ENCODE measurements around the gene GNAQ. TPM values are rescaled to one million over a fixed set of nuclear protein-coding genes. Genes with fewer than 3 reads are reported as not detected.

Gene GNAQ
- total RNA-seq, 1 donor from 2014 or later, result 46.9 TPM

GRCh38 chr9:77907585-77907984 lies 124.0 kb downstream of the GNAQ start:
- no peaks in the 10 kb centered on the region for H3K27me3 Mint-ChIP-seq (ENCODE audit: low read depth)
- peaks cover 3% of the 10 kb centered on the region for H3K36me3 Mint-ChIP-seq
- peaks cover 4% of the 10 kb centered on the region for H3K4me1 Mint-ChIP-seq
- no peak for DNase-seq (ENCODE audit: low spot score in 2 of 2, unreplicated experiment in 2 of 2)
- TF ChIP-seq CTCF (IDR thresholded peaks at IDR 0.05; ENCODE audit: unreplicated experiment), result no peak
- H3K27ac Mint-ChIP-seq, result no peak overlapping the region
- H3K4me3 Mint-ChIP-seq, result no peak overlapping the region
- H3K9me3 Mint-ChIP-seq, result peaks cover 4% of the 10 kb centered on the region

GRCh38 chr9:77906991-77907390 lies 124.6 kb downstream of the GNAQ start:
- no peaks in the 10 kb centered on the region for H3K27me3 Mint-ChIP-seq (ENCODE audit: low read depth)
- no peak overlapping the region for H3K4me3 Mint-ChIP-seq
- no peak for DNase-seq (ENCODE audit: low spot score in 2 of 2, unreplicated experiment in 2 of 2)
- H3K9me3 Mint-ChIP-seq, result no peaks in the 10 kb centered on the region
- H3K4me1 Mint-ChIP-seq, result peaks cover 4% of the 10 kb centered on the region
- TF ChIP-seq CTCF (IDR thresholded peaks at IDR 0.05; ENCODE audit: unreplicated experiment), result no peak
- no peaks in the 10 kb centered on the region for H3K36me3 Mint-ChIP-seq
- no peak overlapping the region for H3K27ac Mint-ChIP-seq

GRCh38 chr9:77903666-77904285 lies 127.8 kb downstream of the GNAQ start:
- H3K27me3 Mint-ChIP-seq (ENCODE audit: low read depth), result no peaks in the 10 kb centered on the region

GRCh38 chr9:77901771-77902170 lies 129.8 kb downstream of the GNAQ start:
- H3K27me3 Mint-ChIP-seq (ENCODE audit: low read depth), result no peaks in the 10 kb centered on the region
- no peak for TF ChIP-seq CTCF (IDR thresholded peaks at IDR 0.05; ENCODE audit: unreplicated experiment)
- no peak for DNase-seq (ENCODE audit: low spot score in 2 of 2, unreplicated experiment in 2 of 2)
- H3K4me1 Mint-ChIP-seq, result peaks cover 2% of the 10 kb centered on the region
- no peaks in the 10 kb centered on the region for H3K9me3 Mint-ChIP-seq
- H3K27ac Mint-ChIP-seq, result no peak overlapping the region
- peaks cover 2% of the 10 kb centered on the region for H3K36me3 Mint-ChIP-seq
- no peak overlapping the region for H3K4me3 Mint-ChIP-seq

More at GRCh38 chr9:77903666-77904285, 127.8 kb downstream of the GNAQ start:
- Mint-ChIP-seq H3K27ac (no peak overlapping the region), H3K4me1 (peaks cover 4% of the 10 kb centered on the region), H3K36me3 (peaks cover 2% of the 10 kb centered on the region), H3K9me3 (no peaks in the 10 kb centered on the region), H3K4me3 (no peak overlapping the region)
- no peak for TF ChIP-seq CTCF (IDR thresholded peaks at IDR 0.05; ENCODE audit: unreplicated experiment)
- no peak for DNase-seq (ENCODE audit: low spot score in 2 of 2, unreplicated experiment in 2 of 2)

- no peak overlapping the region for H3K4me3 Mint-ChIP-seq
- no peaks in the 10 kb centered on the region for H3K27me3 Mint-ChIP-seq (ENCODE audit: low read depth)
- no peak overlapping the region for H3K27ac Mint-ChIP-seq
- H3K4me1 Mint-ChIP-seq, result peaks cover 2% of the 10 kb centered on the region
- H3K9me3 Mint-ChIP-seq, result no peaks in the 10 kb centered on the region
- no peak for TF ChIP-seq CTCF (IDR thresholded peaks at IDR 0.05; ENCODE audit: unreplicated experiment)
- peaks cover 2% of the 10 kb centered on the region for H3K36me3 Mint-ChIP-seq
- DNase-seq (ENCODE audit: low spot score in 2 of 2, unreplicated experiment in 2 of 2), result no peak
Observed at GRCh38 chr9:77901018-77901417, 130.6 kb downstream of the GNAQ start.
